ENCODE measurements around the gene MYH11. TPM values are rescaled to one million over a fixed set of nuclear protein-coding genes. Genes with fewer than 3 reads are reported as not detected.
"Not testable (repeated sequence)": the region's sequence is repeated elsewhere in the genome, so short reads cannot be mapped to it uniquely, and the experiment has no call there.

The MYH11 gene
- total RNA-seq, 1 donor from 2014 or later = not detected

DNA sequence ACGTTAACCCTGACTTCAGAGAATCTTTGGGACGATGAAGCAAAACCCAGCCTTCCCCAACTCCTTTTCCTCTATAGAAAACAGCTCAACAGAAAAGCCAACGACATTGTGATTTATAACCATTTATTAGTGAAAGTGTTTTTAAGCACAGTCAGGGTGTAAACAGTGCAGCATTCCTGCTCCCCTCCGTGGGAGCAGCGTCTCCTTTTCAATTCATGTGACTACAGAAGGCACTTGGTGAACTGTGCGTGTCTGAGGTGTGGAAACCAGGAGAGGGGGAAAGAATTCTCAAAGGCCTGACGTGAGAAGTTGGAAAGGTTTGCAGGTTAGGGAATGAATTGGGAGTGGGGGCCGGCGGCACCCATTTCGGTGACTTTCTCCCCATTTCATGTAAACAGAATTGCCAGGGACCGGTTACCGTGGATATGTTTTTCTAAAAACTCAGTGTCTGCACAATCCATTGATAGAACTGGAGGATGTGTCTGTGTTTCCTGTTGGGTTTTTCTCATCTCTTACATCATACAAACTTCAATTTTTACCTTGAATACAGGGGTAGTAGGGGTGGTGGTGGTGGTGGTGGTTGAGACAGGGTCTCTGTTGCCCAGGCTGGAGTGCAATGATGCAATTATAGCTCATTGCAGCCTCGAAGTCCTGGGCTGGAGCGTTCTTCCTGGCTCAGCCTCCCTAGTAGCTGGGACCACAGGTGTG lies 153.6 kb downstream of the MYH11 start:
- DNase-seq (ENCODE audit: low read depth) = no peak
- TF ChIP-seq, protein P1, sequence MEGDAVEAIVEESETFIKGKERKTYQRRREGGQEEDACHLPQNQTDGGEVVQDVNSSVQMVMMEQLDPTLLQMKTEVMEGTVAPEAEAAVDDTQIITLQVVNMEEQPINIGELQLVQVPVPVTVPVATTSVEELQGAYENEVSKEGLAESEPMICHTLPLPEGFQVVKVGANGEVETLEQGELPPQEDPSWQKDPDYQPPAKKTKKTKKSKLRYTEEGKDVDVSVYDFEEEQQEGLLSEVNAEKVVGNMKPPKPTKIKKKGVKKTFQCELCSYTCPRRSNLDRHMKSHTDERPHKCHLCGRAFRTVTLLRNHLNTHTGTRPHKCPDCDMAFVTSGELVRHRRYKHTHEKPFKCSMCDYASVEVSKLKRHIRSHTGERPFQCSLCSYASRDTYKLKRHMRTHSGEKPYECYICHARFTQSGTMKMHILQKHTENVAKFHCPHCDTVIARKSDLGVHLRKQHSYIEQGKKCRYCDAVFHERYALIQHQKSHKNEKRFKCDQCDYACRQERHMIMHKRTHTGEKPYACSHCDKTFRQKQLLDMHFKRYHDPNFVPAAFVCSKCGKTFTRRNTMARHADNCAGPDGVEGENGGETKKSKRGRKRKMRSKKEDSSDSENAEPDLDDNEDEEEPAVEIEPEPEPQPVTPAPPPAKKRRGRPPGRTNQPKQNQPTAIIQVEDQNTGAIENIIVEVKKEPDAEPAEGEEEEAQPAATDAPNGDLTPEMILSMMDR (conservative IDR thresholded peaks at IDR 0.05; ENCODE audit: low read depth, low read length) = no peak
- H3K4me3 ChIP-seq (ENCODE audit: low read depth, low read length) = no peak overlapping the region

DNA sequence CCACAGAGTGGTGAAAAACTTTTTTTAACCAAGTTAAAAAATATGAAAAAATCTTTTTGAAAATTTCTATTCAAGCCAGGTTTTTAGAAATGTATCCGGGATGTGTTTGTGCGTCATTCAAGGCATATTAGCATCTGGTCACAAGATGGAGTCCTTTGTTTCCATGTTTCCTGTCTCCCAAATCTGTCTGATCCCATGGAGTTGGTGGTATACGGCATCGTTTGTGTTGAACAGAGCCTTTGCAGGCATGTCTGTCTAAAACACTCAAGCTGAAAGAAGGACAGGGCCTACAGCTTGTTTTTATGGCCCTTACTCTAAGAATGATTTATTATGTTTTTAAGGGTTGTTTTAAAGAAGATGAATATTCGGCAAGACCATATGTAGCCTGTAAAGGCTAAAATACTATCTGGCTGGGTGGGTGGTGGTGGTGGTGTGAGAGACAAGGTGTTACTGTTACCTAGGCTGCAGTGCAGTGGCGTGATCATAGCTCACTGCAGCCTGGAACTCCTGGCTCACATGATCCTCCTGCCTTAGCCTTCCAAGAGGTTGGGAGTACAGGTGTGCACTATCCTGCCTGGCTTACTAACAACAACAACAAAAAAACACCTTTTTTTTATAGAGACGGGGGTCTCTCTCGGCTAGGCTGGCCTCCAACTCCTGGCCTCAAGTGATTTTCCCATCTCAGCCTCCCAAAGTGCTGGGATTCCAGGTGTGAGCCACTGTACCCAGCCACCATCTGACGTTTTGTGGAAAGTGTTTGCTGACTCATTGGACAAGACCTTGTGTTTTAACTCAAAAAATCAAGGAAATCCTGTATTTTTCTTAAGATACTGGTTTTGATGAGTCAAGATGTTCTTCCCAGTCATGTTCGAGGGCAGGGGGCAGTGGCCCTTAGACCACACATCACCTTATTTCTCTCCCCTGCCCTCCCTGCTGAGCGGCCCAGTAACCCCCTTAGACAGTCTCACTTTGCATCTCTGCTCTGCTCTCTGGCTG lies 154.6 kb downstream of the MYH11 start:
- DNase-seq (ENCODE audit: low read depth) = no peak
- TF ChIP-seq, protein P1 (conservative IDR thresholded peaks at IDR 0.05; ENCODE audit: low read depth, low read length) = no peak
- no peak overlapping the region for H3K4me3 ChIP-seq (ENCODE audit: low read depth, low read length)

DNA sequence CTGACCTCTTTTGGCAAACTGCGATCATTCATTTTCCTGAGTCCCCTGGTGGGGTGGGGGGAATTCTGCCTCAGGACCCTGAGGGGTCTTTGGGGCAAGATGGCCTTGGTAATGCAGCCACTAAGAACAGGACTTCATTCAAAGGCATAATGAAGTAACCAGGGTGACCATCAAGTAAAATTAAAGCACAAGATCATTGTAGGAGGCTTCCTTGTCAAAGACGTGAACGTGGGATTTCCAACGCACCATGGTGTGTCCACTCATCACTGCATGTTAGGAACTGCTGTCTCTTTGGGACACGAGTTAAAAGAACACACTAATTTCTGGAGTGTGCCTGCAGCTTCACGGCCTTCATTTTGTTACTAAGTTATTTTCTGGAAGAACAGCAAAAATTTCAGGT lies 155.5 kb downstream of the MYH11 start:
- TF ChIP-seq, protein P1 (conservative IDR thresholded peaks at IDR 0.05; ENCODE audit: low read depth, low read length) = no peak
- H3K4me3 ChIP-seq (ENCODE audit: low read depth, low read length) = no peak overlapping the region
- no peak for DNase-seq (ENCODE audit: low read depth)

DNA sequence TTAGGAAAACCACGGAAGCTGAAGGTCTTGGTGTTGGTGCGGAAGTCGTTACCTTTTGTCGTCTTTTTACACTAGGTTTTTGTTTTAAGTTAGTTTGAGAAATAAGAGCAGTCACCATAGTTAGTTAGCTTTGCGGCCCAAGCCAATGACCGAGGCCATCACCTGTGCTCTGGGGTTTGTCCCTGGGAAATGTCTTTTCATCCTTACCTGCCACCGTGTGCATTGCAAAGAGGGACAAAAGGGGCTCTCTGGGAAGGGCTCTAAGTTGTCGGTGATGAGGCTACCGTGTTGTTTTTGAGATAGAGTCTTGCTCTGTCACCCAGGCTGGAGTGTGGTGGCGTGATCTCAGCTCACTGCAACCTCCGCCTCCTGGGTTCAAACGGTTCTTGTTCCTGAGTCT lies 157.0 kb downstream of the MYH11 start:
- H3K4me3 ChIP-seq (ENCODE audit: low read depth, low read length) = no peak overlapping the region
- DNase-seq (ENCODE audit: low read depth) = no peak
- TF ChIP-seq, protein P1 (conservative IDR thresholded peaks at IDR 0.05; ENCODE audit: low read depth, low read length) = no peak

DNA sequence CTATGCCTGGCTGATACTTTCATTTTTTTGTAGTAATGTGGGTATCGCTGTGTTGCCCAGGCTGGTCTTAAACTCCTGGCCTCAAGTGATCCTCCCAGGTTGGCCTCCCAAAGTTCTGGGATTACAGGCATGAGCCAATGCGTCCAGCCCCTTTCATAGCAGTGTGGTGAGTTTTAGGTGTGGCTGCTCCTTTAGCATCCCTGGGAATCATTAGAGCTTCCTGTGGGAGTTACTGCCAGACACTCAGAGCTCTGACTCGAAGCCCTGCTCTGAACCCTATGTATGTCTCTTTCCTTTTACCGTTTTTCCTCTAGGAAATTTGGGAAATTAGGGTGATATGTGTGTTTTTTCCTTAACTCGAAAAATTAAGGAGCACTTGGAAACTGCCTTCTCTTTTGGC lies 162.3 kb downstream of the MYH11 start:
- no peak overlapping the region for H3K4me3 ChIP-seq (ENCODE audit: low read depth, low read length)
- TF ChIP-seq, protein P1 (conservative IDR thresholded peaks at IDR 0.05; ENCODE audit: low read depth, low read length) = no peak
- DNase-seq (ENCODE audit: low read depth) = no peak

DNA sequence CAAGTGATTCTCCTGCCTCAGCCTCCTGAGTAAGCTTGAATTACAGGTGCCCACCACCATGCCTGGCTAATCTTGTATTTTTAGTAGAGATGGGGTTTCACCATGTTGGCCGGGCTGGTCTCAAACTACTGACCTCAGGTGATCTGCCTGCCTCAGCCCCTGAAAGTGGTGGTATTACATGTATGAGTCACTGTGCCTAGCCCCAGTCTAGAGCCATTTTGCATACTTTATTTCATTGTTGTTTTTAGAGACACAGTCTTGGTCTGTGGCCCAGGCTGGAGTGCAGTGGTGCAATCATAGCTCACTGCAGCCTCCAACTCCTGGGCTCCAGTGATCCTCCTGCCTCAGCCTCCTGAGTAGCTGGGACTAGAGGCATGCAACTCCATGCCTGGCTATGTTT lies 164.3 kb downstream of the MYH11 start:
- not testable (repeated sequence) for H3K4me3 ChIP-seq (ENCODE audit: low read depth, low read length); DNase-seq (ENCODE audit: low read depth)

DNA sequence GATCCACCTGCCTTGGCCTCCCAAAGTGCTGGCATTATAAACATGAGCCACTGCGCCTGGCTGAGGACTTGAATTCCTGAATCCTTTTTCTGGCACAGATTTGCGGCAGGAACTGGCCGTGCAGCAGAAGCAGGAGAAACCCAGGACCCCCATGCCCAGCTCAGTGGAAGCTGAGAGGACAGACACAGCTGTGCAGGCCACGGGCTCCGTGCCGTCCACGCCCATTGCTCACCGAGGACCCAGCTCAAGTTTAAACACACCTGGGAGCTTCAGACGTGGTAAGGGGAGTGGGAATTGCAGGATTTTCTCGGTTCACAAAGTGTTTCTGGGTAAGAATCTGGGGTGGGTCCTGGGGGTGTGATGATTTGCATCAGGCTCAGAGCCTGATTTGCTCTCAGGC lies 165.8 kb downstream of the MYH11 start:
- H3K4me3 ChIP-seq (ENCODE audit: low read depth, low read length) = no peak overlapping the region
- TF ChIP-seq, protein P1 (conservative IDR thresholded peaks at IDR 0.05; ENCODE audit: low read depth, low read length) = no peak
- DNase-seq (ENCODE audit: low read depth) = no peak

All from epithelial cell of proximal tubule (primary cell).